Activated T-helper 17 cell treated with anti-CD3 and anti-CD28 coated beads, Interleukin-2, amount 50 U/mL, for 72 hours (primary cell): ENCODE data around the gene ZNF500. TPM values are rescaled to one million over a fixed set of nuclear protein-coding genes. Genes with fewer than 3 reads are reported as not detected.
A peak's percentile ranks its signal among the peaks of the same experiment; 100 is the strongest.

Experiments used
- ATAC-seq: fragments of 150-1000 bp; cut with Tn5 transposase; replicated peaks from 2 replicates; pipeline ENCODE4 v1.10.0; 2021; ENCODE audit warnings: mild to moderate bottlenecking, moderate library complexity
- H3K27ac Mint-ChIP-seq: one replicate; pipeline ENCODE4 v1.8.0; 2022; ENCODE audit warnings: mixed read lengths
- H3K27me3 Mint-ChIP-seq: one replicate; pipeline ENCODE4 v1.8.0; 2022; ENCODE audit warnings: mixed read lengths
- H3K36me3 Mint-ChIP-seq: one replicate; pipeline ENCODE4 v1.8.0; 2022; ENCODE audit warnings: low read depth, mild to moderate bottlenecking, mixed read lengths
- H3K4me1 Mint-ChIP-seq: one replicate; pipeline ENCODE4 v1.8.0; 2022; ENCODE audit warnings: mixed read lengths
- H3K4me3 Mint-ChIP-seq: one replicate; pipeline ENCODE4 v1.8.0; 2022; ENCODE audit warnings: mild to moderate bottlenecking, mixed read lengths
- H3K9me3 Mint-ChIP-seq: one replicate; pipeline ENCODE4 v1.8.0; 2022; ENCODE audit warnings: mixed read lengths
- total RNA-seq, 2 donors: library from RNA; stranded (reverse); gene quantifications; one replicate each; pipeline ENCODE4 v1.2.3, GENCODE V29; 2022

Gene ZNF500
- total RNA-seq, 2 donors from 2014 or later: 9.7 to 12.5 TPM

- H3K4me1 Mint-ChIP-seq: no peaks in the 10 kb centered on the region
- peak overlapping the region; percentile 81 for H3K4me3 Mint-ChIP-seq
- H3K36me3 Mint-ChIP-seq: peaks cover 23% of the 10 kb centered on the region
- H3K27me3 Mint-ChIP-seq: no peaks in the 10 kb centered on the region
- peak overlapping the region; percentile 54 for H3K27ac Mint-ChIP-seq
- ATAC-seq: no peak
- H3K9me3 Mint-ChIP-seq: no peaks in the 10 kb centered on the region
These were observed 34.3 kb upstream of the ZNF500 start for GRCh38 chr16:4801051-4801961.

- Mint-ChIP-seq H3K4me3 (peak overlapping the region; percentile 39), H3K27ac (no peak overlapping the region), H3K27me3 (no peaks in the 10 kb centered on the region), H3K9me3 (no peaks in the 10 kb centered on the region), H3K36me3 (peaks cover 16% of the 10 kb centered on the region), H3K4me1 (no peaks in the 10 kb centered on the region)
- ATAC-seq: no peak
These were observed 33.5 kb upstream of the ZNF500 start for GRCh38 chr16:4800290-4801041.

- Mint-ChIP-seq H3K36me3 (peaks cover 4% of the 10 kb centered on the region), H3K27me3 (no peaks in the 10 kb centered on the region), H3K4me1 (no peaks in the 10 kb centered on the region), H3K27ac (no peak overlapping the region), H3K9me3 (no peaks in the 10 kb centered on the region), H3K4me3 (no peak overlapping the region)
- ATAC-seq: no peak
These were observed 32.4 kb upstream of the ZNF500 start for GRCh38 chr16:4799171-4799855.

GRCh38 chr16:4798456-4798855 lies 31.5 kb upstream of the ZNF500 start:
- no peak for ATAC-seq
- Mint-ChIP-seq H3K9me3 (no peaks in the 10 kb centered on the region), H3K36me3 (no peaks in the 10 kb centered on the region), H3K27me3 (no peaks in the 10 kb centered on the region), H3K4me3 (no peak overlapping the region), H3K4me1 (no peaks in the 10 kb centered on the region), H3K27ac (no peak overlapping the region)

GRCh38 chr16:4797805-4798252 lies 30.9 kb upstream of the ZNF500 start:
- H3K4me1 Mint-ChIP-seq: no peaks in the 10 kb centered on the region
- H3K36me3 Mint-ChIP-seq: no peaks in the 10 kb centered on the region
- no peak for ATAC-seq
- H3K27me3 Mint-ChIP-seq: no peaks in the 10 kb centered on the region
- no peak overlapping the region for H3K27ac Mint-ChIP-seq
- no peak overlapping the region for H3K4me3 Mint-ChIP-seq
- no peaks in the 10 kb centered on the region for H3K9me3 Mint-ChIP-seq

- H3K27ac Mint-ChIP-seq: no peak overlapping the region
- H3K4me3 Mint-ChIP-seq: no peak overlapping the region
- no peak for ATAC-seq
- no peaks in the 10 kb centered on the region for H3K27me3 Mint-ChIP-seq
- H3K9me3 Mint-ChIP-seq: no peaks in the 10 kb centered on the region
- H3K36me3 Mint-ChIP-seq: no peaks in the 10 kb centered on the region
- no peaks in the 10 kb centered on the region for H3K4me1 Mint-ChIP-seq
These were observed 30.2 kb upstream of the ZNF500 start for GRCh38 chr16:4796982-4797804.

- Mint-ChIP-seq H3K27ac (no peak overlapping the region), H3K4me3 (no peak overlapping the region), H3K27me3 (no peaks in the 10 kb centered on the region), H3K9me3 (no peaks in the 10 kb centered on the region), H3K36me3 (no peaks in the 10 kb centered on the region), H3K4me1 (no peaks in the 10 kb centered on the region)
- no peak for ATAC-seq
These were observed 29.0 kb upstream of the ZNF500 start for GRCh38 chr16:4795828-4796572.

- H3K4me1 Mint-ChIP-seq: no peaks in the 10 kb centered on the region
- no peaks in the 10 kb centered on the region for H3K27me3 Mint-ChIP-seq
- no peak within 1 kb of the TSS for H3K4me3 Mint-ChIP-seq
- H3K9me3 Mint-ChIP-seq: no peaks in the 10 kb centered on the region
- no peaks in the 10 kb centered on the region for H3K36me3 Mint-ChIP-seq
- no peak for ATAC-seq
- no peak within 1 kb of the TSS for H3K27ac Mint-ChIP-seq
These were observed 28.3 kb upstream of the ZNF500 start, which contains the start of gene SMIM22 for GRCh38 chr16:4795181-4795827. Gene SMIM22, plus strand, starts transcription at chr16:4795369. Its CDS starts 366 bp downstream, at chr16:4795735.

GRCh38 chr16:4792951-4793513 lies 26.1 kb upstream of the ZNF500 start:
- Mint-ChIP-seq H3K4me3 (no peak overlapping the region), H3K36me3 (no peaks in the 10 kb centered on the region), H3K4me1 (no peaks in the 10 kb centered on the region), H3K9me3 (no peaks in the 10 kb centered on the region), H3K27ac (no peak overlapping the region), H3K27me3 (no peaks in the 10 kb centered on the region)
- no peak for ATAC-seq

- Mint-ChIP-seq H3K27me3 (no peaks in the 10 kb centered on the region), H3K4me3 (no peak overlapping the region), H3K4me1 (no peaks in the 10 kb centered on the region), H3K27ac (no peak overlapping the region), H3K36me3 (no peaks in the 10 kb centered on the region), H3K9me3 (no peaks in the 10 kb centered on the region)
- ATAC-seq: peak; percentile 83
These were observed 23.9 kb upstream of the ZNF500 start for GRCh38 chr16:4790871-4791270.

GRCh38 chr16:4790261-4790660 lies 23.3 kb upstream of the ZNF500 start:
- H3K4me3 Mint-ChIP-seq: no peak overlapping the region
- no peaks in the 10 kb centered on the region for H3K36me3 Mint-ChIP-seq
- H3K9me3 Mint-ChIP-seq: no peaks in the 10 kb centered on the region
- H3K4me1 Mint-ChIP-seq: no peaks in the 10 kb centered on the region
- H3K27ac Mint-ChIP-seq: no peak overlapping the region
- ATAC-seq: no peak
- no peaks in the 10 kb centered on the region for H3K27me3 Mint-ChIP-seq

- H3K36me3 Mint-ChIP-seq: no peaks in the 10 kb centered on the region
- H3K9me3 Mint-ChIP-seq: no peaks in the 10 kb centered on the region
- no peak overlapping the region for H3K27ac Mint-ChIP-seq
- H3K4me1 Mint-ChIP-seq: no peaks in the 10 kb centered on the region
- no peak overlapping the region for H3K4me3 Mint-ChIP-seq
- no peak for ATAC-seq
- H3K27me3 Mint-ChIP-seq: no peaks in the 10 kb centered on the region
These were observed 21.9 kb upstream of the ZNF500 start for GRCh38 chr16:4788910-4789309.

- Mint-ChIP-seq H3K27ac (no peak overlapping the region), H3K9me3 (no peaks in the 10 kb centered on the region), H3K4me3 (no peak overlapping the region), H3K36me3 (no peaks in the 10 kb centered on the region), H3K4me1 (no peaks in the 10 kb centered on the region), H3K27me3 (no peaks in the 10 kb centered on the region)
- no peak for ATAC-seq
These were observed 21.5 kb upstream of the ZNF500 start for GRCh38 chr16:4788489-4788889.
